T-helper 1 cell treated with Interleukin-12 subunit alpha and Interleukin-12 subunit beta and Interleukin-4 antibody, amounts not matched to agents 30 μg/mL and 1 μg/mL, for 36 hours (primary cell): Measurements from ENCODE around the gene KIF26A.

Experiments
- H3K27ac Mint-ChIP-seq: one replicate; pipeline ENCODE4 v1.8.0; 2021; ENCODE audit warnings: mild to moderate bottlenecking, mixed read lengths
- H3K27me3 Mint-ChIP-seq: one replicate; pipeline ENCODE4 v1.8.0; 2021; ENCODE audit warnings: low read depth, mixed read lengths
- H3K36me3 Mint-ChIP-seq: one replicate; pipeline ENCODE4 v1.8.0; 2021; ENCODE audit warnings: low read depth, mixed read lengths
- H3K4me1 Mint-ChIP-seq: one replicate; pipeline ENCODE4 v1.8.0; 2021; ENCODE audit warnings: low read depth, mixed read lengths
- H3K4me3 Mint-ChIP-seq: one replicate; pipeline ENCODE4 v1.8.0; 2021; ENCODE audit warnings: mild to moderate bottlenecking, moderate library complexity, mixed read lengths
- H3K9me3 Mint-ChIP-seq: one replicate; pipeline ENCODE4 v1.8.0; 2021; ENCODE audit warnings: mixed read lengths

KIF26A gene

GRCh38 chr14:104098272-104099095 lies 39.9 kb upstream of the KIF26A start:
- no peaks in the 10 kb centered on the region for H3K36me3 Mint-ChIP-seq
- H3K27me3 Mint-ChIP-seq, result no peaks in the 10 kb centered on the region
- H3K4me1 Mint-ChIP-seq, result peaks cover 4% of the 10 kb centered on the region
- H3K4me3 Mint-ChIP-seq, result no peak overlapping the region
- H3K27ac Mint-ChIP-seq, result no peak overlapping the region
- H3K9me3 Mint-ChIP-seq, result no peaks in the 10 kb centered on the region

- H3K4me1 Mint-ChIP-seq, result peaks cover 2% of the 10 kb centered on the region
- no peaks in the 10 kb centered on the region for H3K27me3 Mint-ChIP-seq
- no peak overlapping the region for H3K4me3 Mint-ChIP-seq
These were observed 39.0 kb upstream of the KIF26A start for GRCh38 chr14:104099096-104100041.

GRCh38 chr14:104100171-104101085 lies 38.0 kb upstream of the KIF26A start:
- Mint-ChIP-seq H3K36me3 (no peaks in the 10 kb centered on the region), H3K27ac (no peak overlapping the region), H3K27me3 (no peaks in the 10 kb centered on the region), H3K4me1 (no peaks in the 10 kb centered on the region), H3K9me3 (no peaks in the 10 kb centered on the region), H3K4me3 (no peak overlapping the region)

More at GRCh38 chr14:104099096-104100041, 39.0 kb upstream of the KIF26A start:
- no peaks in the 10 kb centered on the region for H3K9me3 Mint-ChIP-seq
- no peak overlapping the region for H3K27ac Mint-ChIP-seq
- no peaks in the 10 kb centered on the region for H3K36me3 Mint-ChIP-seq

DNA sequence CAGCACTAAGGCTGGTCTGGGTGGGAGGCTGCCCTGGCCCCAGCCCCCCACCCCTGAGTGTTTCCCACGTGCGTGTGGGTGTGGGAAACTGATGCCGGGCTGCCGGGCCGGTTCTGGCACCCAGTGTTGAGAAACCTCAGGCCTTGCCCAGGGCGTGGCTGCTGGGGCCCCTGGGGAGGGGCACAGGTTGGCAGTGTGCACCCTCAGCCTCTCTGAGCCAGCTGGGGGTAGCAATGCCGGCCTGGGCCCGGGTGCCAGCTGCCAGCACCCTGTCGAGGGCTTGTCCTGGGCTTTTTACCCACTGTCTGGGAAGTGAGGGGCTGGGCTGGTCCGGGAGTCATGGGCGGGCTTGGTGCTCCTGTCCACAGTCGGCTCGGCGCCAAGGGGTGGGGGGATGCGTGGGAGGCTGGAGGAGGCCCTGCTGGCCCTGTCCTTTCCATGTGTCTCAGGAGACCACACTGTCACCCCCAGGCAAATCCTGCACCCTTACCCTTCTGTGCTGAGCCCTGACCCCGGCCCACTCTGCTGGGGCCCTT lies 37.2 kb upstream of the KIF26A start:
- Mint-ChIP-seq H3K9me3 (no peaks in the 10 kb centered on the region), H3K36me3 (no peaks in the 10 kb centered on the region), H3K4me1 (no peaks in the 10 kb centered on the region), H3K4me3 (no peak overlapping the region), H3K27me3 (no peaks in the 10 kb centered on the region), H3K27ac (no peak overlapping the region)

GRCh38 chr14:104101651-104102281 lies 36.6 kb upstream of the KIF26A start:
- no peaks in the 10 kb centered on the region for H3K27me3 Mint-ChIP-seq
- no peak overlapping the region for H3K4me3 Mint-ChIP-seq
- no peaks in the 10 kb centered on the region for H3K9me3 Mint-ChIP-seq
- no peaks in the 10 kb centered on the region for H3K4me1 Mint-ChIP-seq
- H3K36me3 Mint-ChIP-seq, result no peaks in the 10 kb centered on the region
- H3K27ac Mint-ChIP-seq, result no peak overlapping the region

DNA sequence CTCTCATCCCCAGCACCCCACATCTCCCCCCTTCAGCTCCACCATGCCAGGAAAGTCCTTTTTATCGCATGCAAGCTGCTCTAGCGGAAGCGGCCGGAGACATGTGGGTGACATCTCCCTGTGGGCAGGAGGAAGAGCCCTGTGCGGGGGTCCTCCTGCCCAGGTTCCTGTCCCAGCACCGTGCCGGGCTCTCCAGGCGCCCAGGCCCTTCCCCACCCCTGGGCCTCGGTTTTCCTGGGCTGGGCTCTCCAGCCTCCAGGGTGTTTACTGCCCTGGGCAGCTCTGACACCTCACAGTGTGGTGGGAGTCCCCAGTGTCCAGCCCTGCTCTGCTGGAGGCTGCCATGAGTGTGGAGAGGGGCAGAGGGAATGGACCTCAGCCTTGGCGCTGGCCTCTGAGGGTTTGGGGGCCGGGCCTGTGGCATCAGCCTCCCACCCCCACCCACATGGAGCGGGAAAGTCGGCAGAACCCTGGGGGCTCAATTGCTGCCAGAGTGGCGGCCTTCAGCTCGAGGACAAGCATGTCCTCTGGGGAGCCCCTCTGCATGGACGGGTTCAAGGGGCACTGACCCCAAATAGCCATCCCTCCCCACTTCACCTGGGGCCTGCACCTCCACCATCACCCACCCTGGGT lies 36.0 kb upstream of the KIF26A start:
- H3K27ac Mint-ChIP-seq, result no peak overlapping the region

GRCh38 chr14:104103061-104103445 lies 35.3 kb upstream of the KIF26A start:
- Mint-ChIP-seq H3K27ac (no peak overlapping the region), H3K9me3 (no peaks in the 10 kb centered on the region), H3K4me1 (no peaks in the 10 kb centered on the region), H3K36me3 (no peaks in the 10 kb centered on the region), H3K27me3 (no peaks in the 10 kb centered on the region), H3K4me3 (no peak overlapping the region)

More for the DNA sequence above, 36.0 kb upstream of the KIF26A start:
- Mint-ChIP-seq H3K4me1 (no peaks in the 10 kb centered on the region), H3K36me3 (no peaks in the 10 kb centered on the region), H3K9me3 (no peaks in the 10 kb centered on the region), H3K27me3 (no peaks in the 10 kb centered on the region), H3K4me3 (no peak overlapping the region)

DNA sequence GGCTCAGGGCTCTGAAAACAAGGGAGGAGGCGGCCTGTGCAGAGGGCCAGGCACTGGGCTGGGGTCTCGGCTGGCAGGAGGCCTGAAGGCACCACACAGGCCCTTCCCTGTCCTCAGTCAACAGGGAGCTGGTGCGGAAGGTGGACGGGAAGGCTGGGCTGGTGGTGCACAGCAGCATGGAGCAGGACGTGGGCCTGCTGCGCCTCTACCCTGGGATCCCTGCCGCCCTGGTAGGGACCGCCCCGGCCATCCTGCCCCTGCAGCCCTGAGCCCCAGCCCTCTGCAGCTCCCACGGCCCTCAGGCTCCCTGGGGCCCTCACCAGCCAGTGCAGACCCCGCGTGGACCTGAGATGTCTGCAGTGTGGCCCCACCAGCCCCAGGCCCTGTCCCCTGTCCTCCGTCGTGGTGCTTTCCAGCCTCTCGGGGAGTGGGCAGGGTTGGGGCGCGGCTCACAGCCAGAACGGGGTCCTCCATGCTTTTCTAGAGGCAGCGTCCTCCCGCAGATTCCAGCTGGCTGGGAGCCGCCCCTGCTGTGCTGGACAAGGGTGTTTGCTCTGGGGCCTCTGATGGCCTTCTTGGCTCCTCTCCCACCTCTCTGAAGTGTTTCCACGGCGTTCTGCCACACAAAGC lies 34.8 kb upstream of the KIF26A start:
- no peaks in the 10 kb centered on the region for H3K9me3 Mint-ChIP-seq
- H3K27ac Mint-ChIP-seq, result no peak overlapping the region
- H3K27me3 Mint-ChIP-seq, result no peaks in the 10 kb centered on the region
- no peaks in the 10 kb centered on the region for H3K4me1 Mint-ChIP-seq
- H3K36me3 Mint-ChIP-seq, result no peaks in the 10 kb centered on the region
- H3K4me3 Mint-ChIP-seq, result no peak overlapping the region

GRCh38 chr14:104104076-104104901 lies 34.1 kb upstream of the KIF26A start:
- no peaks in the 10 kb centered on the region for H3K4me1 Mint-ChIP-seq
- H3K9me3 Mint-ChIP-seq, result no peaks in the 10 kb centered on the region
- H3K36me3 Mint-ChIP-seq, result no peaks in the 10 kb centered on the region
- H3K27ac Mint-ChIP-seq, result no peak overlapping the region
- no peaks in the 10 kb centered on the region for H3K27me3 Mint-ChIP-seq
- no peak overlapping the region for H3K4me3 Mint-ChIP-seq

DNA sequence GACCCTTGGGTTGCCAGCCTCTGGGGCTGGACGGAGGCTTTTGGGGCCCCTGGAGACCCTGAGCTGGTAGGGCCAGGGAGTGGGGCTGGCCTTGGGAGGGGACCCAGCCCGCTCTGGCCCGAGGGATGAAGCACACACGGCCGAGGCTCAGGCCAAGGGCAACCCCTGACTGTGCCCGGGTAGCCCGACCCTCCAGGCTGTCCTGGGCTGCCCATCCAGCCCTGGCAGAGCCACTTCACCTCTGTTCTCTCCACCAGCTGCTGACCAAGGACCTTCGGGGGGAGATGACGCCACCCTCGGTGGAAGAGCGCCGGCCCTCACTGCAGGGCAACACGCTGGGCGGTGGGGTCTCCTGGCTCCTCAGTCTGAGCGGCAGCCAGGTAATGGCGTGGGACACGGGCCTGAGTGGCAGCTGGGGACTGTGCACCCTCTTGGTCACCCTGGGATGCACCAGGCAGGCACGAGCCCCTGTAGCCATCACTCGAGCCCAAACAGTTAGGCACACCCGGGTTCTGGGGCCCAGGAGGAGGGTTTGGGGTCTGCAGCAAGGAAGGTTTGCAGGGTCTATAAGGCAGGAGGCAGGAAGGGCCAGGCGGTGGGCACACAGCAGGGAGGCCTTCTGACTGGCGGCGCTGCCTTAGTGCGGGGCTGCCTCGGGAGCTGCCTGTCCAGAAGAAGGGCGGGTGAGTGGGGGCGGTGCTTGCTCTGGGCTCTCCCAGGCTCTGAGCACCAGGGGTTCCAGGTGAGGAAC lies 33.1 kb upstream of the KIF26A start:
- Mint-ChIP-seq H3K36me3 (no peaks in the 10 kb centered on the region), H3K9me3 (no peaks in the 10 kb centered on the region)

GRCh38 chr14:104105822-104106470 lies 32.4 kb upstream of the KIF26A start:
- H3K27ac Mint-ChIP-seq, result no peak overlapping the region
- no peaks in the 10 kb centered on the region for H3K36me3 Mint-ChIP-seq
- H3K9me3 Mint-ChIP-seq, result no peaks in the 10 kb centered on the region
- no peaks in the 10 kb centered on the region for H3K27me3 Mint-ChIP-seq
- H3K4me3 Mint-ChIP-seq, result no peak overlapping the region
- H3K4me1 Mint-ChIP-seq, result no peaks in the 10 kb centered on the region

More for the DNA sequence above, 33.1 kb upstream of the KIF26A start:
- H3K4me3 Mint-ChIP-seq, result no peak overlapping the region
- no peaks in the 10 kb centered on the region for H3K27me3 Mint-ChIP-seq
- H3K4me1 Mint-ChIP-seq, result no peaks in the 10 kb centered on the region
- H3K27ac Mint-ChIP-seq, result no peak overlapping the region
